Measurements from ENCODE around the gene MOBP. TPM values are rescaled to one million over a fixed set of nuclear protein-coding genes. Genes with fewer than 3 reads are reported as not detected.

MOBP gene
- total and polyA plus RNA-seq, 2 of the 4 experiments (the other 2 are of a cell fraction), result not detected

DNA sequence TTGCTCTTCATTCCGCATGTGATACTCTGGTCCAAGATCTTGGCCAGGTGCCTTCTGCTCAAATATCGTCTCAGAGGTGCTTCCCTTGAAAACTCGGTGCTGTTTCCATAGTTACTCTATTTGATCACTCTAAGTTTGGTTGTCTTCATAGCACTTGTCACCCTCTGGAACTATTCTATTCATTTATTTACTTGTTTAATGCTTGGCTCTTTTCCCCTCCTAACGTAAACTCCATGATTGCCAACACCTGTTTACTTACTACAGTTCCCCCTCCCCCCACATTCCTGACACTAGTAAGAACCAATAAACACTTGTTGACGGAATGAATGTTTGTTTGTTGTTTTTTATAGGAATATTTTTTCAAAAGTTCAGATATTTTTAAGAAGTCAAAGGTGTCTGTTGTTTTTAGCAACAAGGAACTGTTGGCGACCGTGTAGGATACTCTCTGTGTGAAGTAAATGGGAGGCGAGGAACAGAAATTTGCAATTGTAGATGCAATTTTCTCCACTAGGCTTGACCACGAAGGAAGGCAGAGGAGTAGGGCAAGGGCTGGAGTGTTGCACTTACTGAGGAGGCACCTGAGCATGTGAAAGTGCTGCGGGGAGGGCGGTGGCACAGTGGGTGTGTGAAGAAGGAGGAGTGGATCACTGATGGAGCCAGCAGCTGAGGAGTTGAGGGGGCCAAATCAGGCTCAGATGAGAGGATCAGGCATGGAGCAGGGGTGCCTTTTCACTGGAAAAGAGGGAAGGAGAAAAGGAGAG is 48.4 kb downstream of the MOBP start:
- H2BK120ac ChIP-seq (ENCODE audit: low read depth, low read length), result no peak overlapping the region
- no peak overlapping the region for H2BK15ac ChIP-seq (ENCODE audit: low read depth, low read length)
- intact Hi-C loops (cut with micrococcal nuclease), result no loop called here
- CTCF ChIA-PET, result interaction anchor here (0.5 kb wide), 1 partner anchor 156 kb away, joined by 4 read pairs; no protein-coding TSS in a partner anchor
- no peaks in the 10 kb centered on the region for H3K9me1 ChIP-seq (ENCODE audit: insufficient read depth, low read length)
- H3K36me3 ChIP-seq (ENCODE audit: control insufficient read depth, insufficient read depth, low read length), result no peaks in the 10 kb centered on the region
- H4K20me1 ChIP-seq (ENCODE audit: insufficient read depth, low read length), result no peaks in the 10 kb centered on the region
- H3K27me3 ChIP-seq (ENCODE audit: control insufficient read depth, insufficient read depth, low read length), result no peaks in the 10 kb centered on the region
- H2AK9ac ChIP-seq (replicated peaks; ENCODE audit: low read depth, low read length, poor library complexity), result no peak overlapping the region
- no peak overlapping the region for H3K56ac ChIP-seq (ENCODE audit: extremely low read depth, insufficient read depth, low read length)
- no peak overlapping the region for H2BK20ac ChIP-seq (ENCODE audit: low read depth, low read length)
- no peak overlapping the region for H3K9ac ChIP-seq (ENCODE audit: low read depth, low read length)
- no peak overlapping the region for H2AK5ac ChIP-seq (ENCODE audit: low read depth, low read length)
- TF ChIP-seq CHD1 (IDR thresholded peaks at IDR 0.05; ENCODE audit: low read depth, low read length), result no peak
- H2AFZ ChIP-seq (replicated peaks; ENCODE audit: low read length, poor library complexity), result no peak overlapping the region
- H3K79me1 ChIP-seq (ENCODE audit: low read depth in 1 of 2, low read length in 2 of 2), result no peaks in the 10 kb centered on the region
- POLR2A ChIA-PET (ENCODE audit: unreplicated experiment), result no interaction called here
- no peak overlapping the region for H3K14ac ChIP-seq (replicated peaks; ENCODE audit: low read depth, low read length)
- in situ Hi-C loops (cut with MboI; ENCODE audit: low sequenced_read_pairs), result no loop called here
- H3K9me3 ChIP-seq (ENCODE audit: control insufficient read depth, insufficient read depth, low read length), result no peaks in the 10 kb centered on the region
- no peak overlapping the region for H3K4me2 ChIP-seq (ENCODE audit: low read depth, low read length)
- H3K4me3 ChIP-seq (ENCODE audit: insufficient read depth, low read depth, low read length), result no peak overlapping the region
- no peaks in the 10 kb centered on the region for H3K4me1 ChIP-seq (ENCODE audit: control insufficient read depth, insufficient read depth, low read length)
- BruUV-seq (replicated peaks), result no TSS peak
- 45% methylated on average over 4 of the region's 11 CpGs; no CpG with 5 or more reads in 1 of the 2 experiments for WGBS, 2 experiments (ENCODE audit: extremely low coverage in 2 of 2, insufficient read length in 1 of 2)
- no peak overlapping the region for H3K23ac ChIP-seq (ENCODE audit: low read depth, low read length)
- no peak overlapping the region for H4K5ac ChIP-seq (ENCODE audit: low read depth, low read length)
- H3K4ac ChIP-seq (ENCODE audit: low read depth, low read length), result no peak overlapping the region
- no peak overlapping the region for H3K18ac ChIP-seq (ENCODE audit: low read depth, low read length)
- no peak overlapping the region for H4K91ac ChIP-seq (ENCODE audit: insufficient read depth, low read depth, low read length)
- DNase-seq, result no peak
- no peak for ATAC-seq (ENCODE audit: low read depth)
- no peak overlapping the region for H3K27ac ChIP-seq (ENCODE audit: insufficient read depth, low read length)
- H2BK5ac ChIP-seq (ENCODE audit: low read depth, low read length, poor library complexity, severe bottlenecking), result no peak overlapping the region
- H4K8ac ChIP-seq (ENCODE audit: low read depth in 2 of 2, low read length in 2 of 2), result no peak overlapping the region
- dilution Hi-C loops (cut with HindIII; ENCODE audit: low sequenced_read_pairs, unreplicated experiment), result no loop called here
